HepG2 (cell line): Measurements from ENCODE around the gene PTPRM. TPM values are rescaled to one million over a fixed set of nuclear protein-coding genes. Genes with fewer than 3 reads are reported as not detected.

Source experiments
- ATAC-seq: fragments of 200-7000 bp; cut with Tn5 transposase; 3 replicates; pipeline ENCODE4 v1.9.1; 2020; ENCODE audit warnings: mild to moderate bottlenecking, moderate library complexity
- BruUV-seq: library from RNA; stranded (reverse); fragments of 400-500 nt; replicated peaks from 2 replicates; lab custom pipeline; 2021; lab: Mats Ljungman, UMichigan
- CTCF ChIA-PET: fragments of 300-600 bp; formaldehyde crosslinking; extraction: SDS; loops from one replicate; lab custom pipeline; 2021; ENCODE audit warnings: low total read pairs, inconsistent platforms, low intra/inter-chr PET ratio; lab: Yijun Ruan, JAX
- POLR2A ChIA-PET: fragments of 350-600 bp; sonication (Branson Sonifier 250); formaldehyde crosslinking; loops from one replicate; lab custom pipeline; 2020; ENCODE audit warnings: antibody characterized with exemption, inconsistent platforms; lab: Yijun Ruan, JAX
- DNase-seq: peaks from one replicate; pipeline ENCODE4 v3.0.0-alpha.2; 2015; ENCODE audit warnings: low spot score
- FAIRE-seq: peaks from 3 replicates; lab custom pipeline; 2011; peaks lifted over from hg19 to GRCh38; lab: Jason Lieb, UNC
- H2AFZ ChIP-seq: one replicate; pipeline ENCODE4 v1.6.1; 2011; ENCODE audit warnings: low read length, inconsistent platforms
- H3K27ac ChIP-seq: fragments of 300-600 bp; 3 replicates; pipeline ENCODE4 v1.8.0; 2011; ENCODE audit warnings: mixed run types, mild to moderate bottlenecking, mixed read lengths, low read length, inconsistent platforms; ENCODE audit not compliant: insufficient read depth; ENCODE audit errors: extremely low read length
- H3K27me3 ChIP-seq, 2 experiments: fragments of 200-600 bp in 1 of 2; 2 replicates in 1 of 2; 3 replicates in 1 of 2; pipeline versions ENCODE4 v1.6.0 to v1.8.0; 2011; ENCODE audit warnings: low read length in 2 of 2, mild to moderate bottlenecking in 2 of 2, moderate library complexity in 2 of 2, inconsistent platforms in 1 of 2; ENCODE audit not compliant: insufficient read depth in 2 of 2, control insufficient read depth in 1 of 2
- H3K36me3 ChIP-seq, 2 experiments: fragments of 200-600 bp in 1 of 2; replicated peaks in 1 of 2; 2 replicates in 1 of 2; 3 replicates in 1 of 2; pipeline versions ENCODE4 v1.5.1 to v1.8.0; 2011; ENCODE audit warnings: low read length in 2 of 2, inconsistent platforms in 1 of 2; ENCODE audit not compliant: insufficient read depth in 2 of 2, control insufficient read depth in 1 of 2
- H3K4me1 ChIP-seq: 2 replicates; pipeline ENCODE4 v1.5.1; 2012; ENCODE audit warnings: low read length, inconsistent platforms; ENCODE audit not compliant: insufficient read depth
- H3K4me2 ChIP-seq: 2 replicates; pipeline ENCODE4 v1.6.0; 2011; ENCODE audit warnings: low read depth, low read length, inconsistent platforms
- H3K4me3 ChIP-seq, 3 experiments: fragments of 200-600 bp in 1 of 3; sonication (generic), shearing (Covaris generic) in 1 of 3; replicated peaks in 1 of 3; 2 replicates each; pipeline ENCODE4 v1.5.1; 2011 to 2016; ENCODE audit warnings: low read length in 3 of 3, inconsistent platforms in 2 of 3, low read depth in 2 of 3, mild to moderate bottlenecking in 2 of 3, control low read depth in 1 of 3, mixed read lengths in 1 of 3; ENCODE audit not compliant: insufficient read depth in 1 of 3
- H3K79me2 ChIP-seq: one replicate; pipeline ENCODE4 v1.6.1; 2011; ENCODE audit warnings: low read length, inconsistent platforms; ENCODE audit not compliant: insufficient read depth
- H3K9ac ChIP-seq: 2 replicates; pipeline ENCODE4 v1.6.0; 2011; ENCODE audit warnings: mild to moderate bottlenecking, low read depth, low read length, inconsistent platforms; ENCODE audit not compliant: insufficient read depth
- H3K9me3 ChIP-seq: 2 replicates; pipeline ENCODE4 v1.5.1; 2012; ENCODE audit warnings: mild to moderate bottlenecking, low read length
- H4K20me1 ChIP-seq: 2 replicates; pipeline ENCODE4 v1.6.0; 2011; ENCODE audit warnings: inconsistent platforms, mild to moderate bottlenecking, low read length, moderate library complexity; ENCODE audit not compliant: insufficient read depth
- ARNT ChIP-seq: fragments of 450-650 bp; IDR thresholded peaks from 2 replicates; pipeline ENCODE4 v1.6.1; 2017
- ERF ChIP-seq: IDR thresholded peaks from 2 replicates; pipeline ENCODE4 v1.6.1; 2018; ENCODE audit warnings: missing biosample characterization, missing genetic modification reagents
- GATAD2A ChIP-seq: IDR thresholded peaks from 2 replicates; pipeline ENCODE4 v1.6.1; 2016
- NCOA2 ChIP-seq: sonication (generic); formaldehyde crosslinking; IDR thresholded peaks from 2 replicates; pipeline ENCODE4 v1.8.0; 2022; ENCODE audit warnings: inconsistent platforms
- NFATC3 ChIP-seq: sonication (generic); formaldehyde crosslinking; IDR thresholded peaks from 2 replicates; pipeline ENCODE4 v1.5.1; 2020; ENCODE audit warnings: mild to moderate bottlenecking, missing genetic modification reagents
- SOX6 ChIP-seq, 2 experiments: fragments of 450-650 bp in 1 of 2; sonication (generic) in 1 of 2; formaldehyde crosslinking in 1 of 2; IDR thresholded peaks; 2 replicates each; pipeline versions ENCODE4 v1.4.0 to v1.6.1; 2017 to 2020; ENCODE audit warnings: antibody characterized with exemption in 1 of 2, mild to moderate bottlenecking in 1 of 2, missing genetic modification reagents in 1 of 2
- ZFAT ChIP-seq: sonication (generic); formaldehyde crosslinking; conservative IDR thresholded peaks from 2 replicates; pipeline ENCODE4 v1.8.1; 2023; ENCODE audit warnings: missing genetic modification reagents, inconsistent platforms
- ZNF605 ChIP-seq: sonication (generic); formaldehyde crosslinking; IDR thresholded peaks from 2 replicates; pipeline ENCODE4 v1.8.0; 2022; ENCODE audit warnings: mild to moderate bottlenecking, missing genetic modification reagents
- ZNF7 ChIP-seq: IDR thresholded peaks from 2 replicates; pipeline ENCODE4 v1.6.1; 2016; ENCODE audit warnings: missing biosample characterization, missing genetic modification reagents
- ZNF816 ChIP-seq: sonication (generic); formaldehyde crosslinking; IDR thresholded peaks from 2 replicates; pipeline ENCODE4 v1.8.0; 2022; ENCODE audit warnings: missing genetic modification reagents, mild to moderate bottlenecking, borderline replicate concordance
- WGBS: methylation state at CpG from one replicate; pipeline ENCODE4 v1.1.6; 2017; ENCODE audit warnings: low lambda C conversion rate; 5-methylcytosine and 5-hydroxymethylcytosine counted together
- in situ Hi-C: cut with HindIII; loops from 2 replicates; pipeline ENCODE4 v1.10.0; 2017; ENCODE audit warnings: low pct_unique_long_range_greater_than_20kb; ENCODE audit not compliant: extremely low pct_ligation_motif_present
- intact Hi-C: fragments of 100-400 bp; cut with micrococcal nuclease; formaldehyde crosslinking; loops from one replicate; pipeline ENCODE4 v1.10.0; 2022; ENCODE audit not compliant: unreplicated experiment
- polyA plus RNA-seq, 8 experiments: library from polyadenylated mRNA; depleted of rRNA in 3 of 8; stranded (reverse) in 7 of 8; unstranded in 1 of 8; fragments of >200 nt; fragmentation: Illumina TruSeq in 4 of 8; extraction: Trizol in 4 of 8; gene quantifications; 2 replicates each; pipeline versions ENCODE4 v1.2.1 to v1.2.3, GENCODE V29; 2011 to 2016; ENCODE audit warnings: low read depth in 4 of 8, missing spikeins in 1 of 8, mixed read lengths in 1 of 8; ENCODE audit not compliant: insufficient read depth in 1 of 8
- total RNA-seq, 5 experiments: library from RNA; depleted of rRNA; stranded (reverse); fragments of >200 nt; fragmentation: Illumina TruSeq; extraction: Trizol; gene quantifications; 2 replicates each; pipeline ENCODE4 v1.2.3, GENCODE V29; 2016; ENCODE audit warnings: low read depth in 1 of 5
- TF ChIP-seq, protein P1 (sequence below): sonication (generic); formaldehyde crosslinking; IDR thresholded peaks from 2 replicates; pipeline ENCODE4 v1.5.0; 2020; ENCODE audit warnings: missing genetic modification reagents
- TF ChIP-seq, protein P2 (sequence below): sonication (generic); formaldehyde crosslinking; IDR thresholded peaks from 2 replicates; pipeline ENCODE4 v1.4.0; 2020; ENCODE audit warnings: missing genetic modification reagents
- TF ChIP-seq, protein P3 (sequence below): IDR thresholded peaks from 2 replicates; pipeline ENCODE4 v1.6.1; 2012; ENCODE audit warnings: low read depth, low read length, improper control_type of control experiment
- TF ChIP-seq, protein P4 (sequence below): sonication (generic); formaldehyde crosslinking; IDR thresholded peaks from 2 replicates; pipeline ENCODE4 v1.4.0; 2020; ENCODE audit warnings: missing genetic modification reagents

The PTPRM gene
- total and polyA plus RNA-seq, 2 of the 13 experiments (the other 11 are each of a cell fraction or from before 2014, with no cell fraction given), result 12.6 to 108 TPM

DNA sequence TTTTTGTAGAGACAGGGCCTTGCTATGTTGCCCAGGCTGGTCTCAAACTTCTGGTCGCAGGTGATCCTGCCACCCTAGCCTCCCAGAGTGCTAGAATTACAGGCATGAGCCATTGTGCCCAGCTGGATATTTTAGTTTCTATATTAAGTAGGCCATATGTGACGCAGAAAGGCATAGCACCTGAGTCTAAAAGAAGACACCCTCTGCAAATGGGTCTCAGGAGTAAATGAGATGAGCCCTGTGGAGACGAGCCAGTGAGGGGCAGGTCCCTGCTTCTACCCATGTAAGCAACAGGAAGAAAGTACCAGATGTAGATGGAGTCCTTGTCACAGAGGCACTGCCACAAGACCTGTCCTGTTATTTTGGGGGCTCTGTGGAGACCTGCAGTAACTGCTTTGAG is 322.4 kb downstream of the PTPRM start:
- WGBS, result 93% methylated on average over 3 of the region's 3 CpGs
- H3K4me2 ChIP-seq, result no peak overlapping the region
- POLR2A ChIA-PET, result no interaction called here
- no peak for FAIRE-seq
- H4K20me1 ChIP-seq, result no peaks in the 10 kb centered on the region
- no TSS peak for BruUV-seq
- H3K4me3 ChIP-seq, result no peak overlapping the region
- CTCF ChIA-PET, result no interaction called here
- TF ChIP-seq, protein P1, sequence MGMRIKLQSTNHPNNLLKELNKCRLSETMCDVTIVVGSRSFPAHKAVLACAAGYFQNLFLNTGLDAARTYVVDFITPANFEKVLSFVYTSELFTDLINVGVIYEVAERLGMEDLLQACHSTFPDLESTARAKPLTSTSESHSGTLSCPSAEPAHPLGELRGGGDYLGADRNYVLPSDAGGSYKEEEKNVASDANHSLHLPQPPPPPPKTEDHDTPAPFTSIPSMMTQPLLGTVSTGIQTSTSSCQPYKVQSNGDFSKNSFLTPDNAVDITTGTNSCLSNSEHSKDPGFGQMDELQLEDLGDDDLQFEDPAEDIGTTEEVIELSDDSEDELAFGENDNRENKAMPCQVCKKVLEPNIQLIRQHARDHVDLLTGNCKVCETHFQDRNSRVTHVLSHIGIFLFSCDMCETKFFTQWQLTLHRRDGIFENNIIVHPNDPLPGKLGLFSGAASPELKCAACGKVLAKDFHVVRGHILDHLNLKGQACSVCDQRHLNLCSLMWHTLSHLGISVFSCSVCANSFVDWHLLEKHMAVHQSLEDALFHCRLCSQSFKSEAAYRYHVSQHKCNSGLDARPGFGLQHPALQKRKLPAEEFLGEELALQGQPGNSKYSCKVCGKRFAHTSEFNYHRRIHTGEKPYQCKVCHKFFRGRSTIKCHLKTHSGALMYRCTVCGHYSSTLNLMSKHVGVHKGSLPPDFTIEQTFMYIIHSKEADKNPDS, result no peak
- TF ChIP-seq ZNF816 (CRISPR knock-in tag) (no peak), NCOA2 (CRISPR knock-in tag) (no peak), SOX6 (IDR thresholded peaks at IDR 0.05) (no peak), SOX6 (CRISPR knock-in tag; IDR thresholded peaks at IDR 0.05) (no peak), GATAD2A (CRISPR knock-in tag) (no peak), ERF (CRISPR knock-in tag) (no peak), ZNF7 (CRISPR knock-in tag) (no peak), ARNT (no peak), ZFAT (no peak), ZNF605 (CRISPR knock-in tag) (no peak), NFATC3 (CRISPR knock-in tag) (no peak)
- TF ChIP-seq, protein P2, sequence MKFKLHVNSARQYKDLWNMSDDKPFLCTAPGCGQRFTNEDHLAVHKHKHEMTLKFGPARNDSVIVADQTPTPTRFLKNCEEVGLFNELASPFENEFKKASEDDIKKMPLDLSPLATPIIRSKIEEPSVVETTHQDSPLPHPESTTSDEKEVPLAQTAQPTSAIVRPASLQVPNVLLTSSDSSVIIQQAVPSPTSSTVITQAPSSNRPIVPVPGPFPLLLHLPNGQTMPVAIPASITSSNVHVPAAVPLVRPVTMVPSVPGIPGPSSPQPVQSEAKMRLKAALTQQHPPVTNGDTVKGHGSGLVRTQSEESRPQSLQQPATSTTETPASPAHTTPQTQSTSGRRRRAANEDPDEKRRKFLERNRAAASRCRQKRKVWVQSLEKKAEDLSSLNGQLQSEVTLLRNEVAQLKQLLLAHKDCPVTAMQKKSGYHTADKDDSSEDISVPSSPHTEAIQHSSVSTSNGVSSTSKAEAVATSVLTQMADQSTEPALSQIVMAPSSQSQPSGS (CRISPR knock-in tag), result no peak
- TF ChIP-seq, protein P3, sequence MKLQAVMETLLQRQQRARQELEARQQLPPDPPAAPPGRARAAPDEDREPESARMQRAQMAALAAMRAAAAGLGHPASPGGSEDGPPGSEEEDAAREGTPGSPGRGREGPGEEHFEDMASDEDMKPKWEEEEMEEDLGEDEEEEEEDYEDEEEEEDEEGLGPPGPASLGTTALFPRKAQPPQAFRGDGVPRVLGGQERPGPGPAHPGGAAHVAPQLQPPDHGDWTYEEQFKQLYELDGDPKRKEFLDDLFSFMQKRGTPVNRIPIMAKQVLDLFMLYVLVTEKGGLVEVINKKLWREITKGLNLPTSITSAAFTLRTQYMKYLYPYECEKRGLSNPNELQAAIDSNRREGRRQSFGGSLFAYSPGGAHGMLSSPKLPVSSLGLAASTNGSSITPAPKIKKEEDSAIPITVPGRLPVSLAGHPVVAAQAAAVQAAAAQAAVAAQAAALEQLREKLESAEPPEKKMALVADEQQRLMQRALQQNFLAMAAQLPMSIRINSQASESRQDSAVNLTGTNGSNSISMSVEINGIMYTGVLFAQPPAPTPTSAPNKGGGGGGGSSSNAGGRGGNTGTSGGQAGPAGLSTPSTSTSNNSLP, result no peak
- TF ChIP-seq, protein P4, sequence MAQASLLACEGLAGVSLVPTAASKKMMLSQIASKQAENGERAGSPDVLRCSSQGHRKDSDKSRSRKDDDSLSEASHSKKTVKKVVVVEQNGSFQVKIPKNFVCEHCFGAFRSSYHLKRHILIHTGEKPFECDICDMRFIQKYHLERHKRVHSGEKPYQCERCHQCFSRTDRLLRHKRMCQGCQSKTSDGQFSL (CRISPR knock-in tag), result no peak
- no peak for ATAC-seq
- H3K4me1 ChIP-seq, result peaks cover 14% of the 10 kb centered on the region; the same call in 1 of the 2 replicates
- H3K36me3 ChIP-seq, result peaks cover 0 to 3% of the 10 kb centered on the region in 2 experiments; a peak in 2 of 5 replicates
- no peaks in the 10 kb centered on the region for H3K9me3 ChIP-seq
- H3K9ac ChIP-seq, result no peak overlapping the region
- DNase-seq, result no peak
- in situ Hi-C loops (no loop called here), intact Hi-C loops (no loop called here)
- H3K79me2 ChIP-seq, result no peaks in the 10 kb centered on the region
- H2AFZ ChIP-seq, result no peak overlapping the region
- H3K27me3 ChIP-seq, result no peaks in the 10 kb centered on the region
- H3K27ac ChIP-seq, result no peak overlapping the region
